Lung (tissue), 12 donors: ENCODE data around the gene LIMK2. TPM values are rescaled to one million over a fixed set of nuclear protein-coding genes. Genes with fewer than 3 reads are reported as not detected.

Source experiments
- ATAC-seq: fragments of 200-7000 bp; cut with Tn5 transposase; one replicate; pipeline ENCODE4 v1.9.1; 2020; ENCODE audit warnings: moderate number of reproducible peaks; ENCODE audit not compliant: insufficient read depth, low FRiP score
- DNase-seq, 3 donors: peaks; one replicate each; pipeline ENCODE4 v3.0.0-alpha.2; 2013 to 2017
- H3K27ac ChIP-seq, 2 donors: one replicate each; pipeline ENCODE4 v1.5.1; 2013; ENCODE audit warnings: mild to moderate bottlenecking in 2 of 2, moderate library complexity in 2 of 2, control low read depth in 1 of 2, inconsistent platforms in 1 of 2, low read depth in 1 of 2, low read length in 1 of 2
- H3K27me3 ChIP-seq, 3 donors: one replicate each; pipeline ENCODE4 v1.5.1; 2013; ENCODE audit warnings: low read length in 2 of 3; ENCODE audit not compliant: control insufficient read depth in 3 of 3, insufficient read depth in 3 of 3
- H3K36me3 ChIP-seq, 4 donors: one replicate each; pipeline ENCODE4 v1.5.1; 2013; ENCODE audit warnings: low read length in 4 of 4, mild to moderate bottlenecking in 1 of 4, moderate library complexity in 1 of 4; ENCODE audit not compliant: control insufficient read depth in 4 of 4, insufficient read depth in 4 of 4
- H3K4me1 ChIP-seq, 5 donors: one replicate each; pipeline ENCODE4 v1.5.1; 2013; ENCODE audit warnings: low read length in 5 of 5, mild to moderate bottlenecking in 2 of 5, moderate library complexity in 1 of 5; ENCODE audit not compliant: control insufficient read depth in 5 of 5, insufficient read depth in 5 of 5
- H3K4me3 ChIP-seq: one replicate; pipeline ENCODE4 v1.5.1; 2013; ENCODE audit warnings: mild to moderate bottlenecking, control low read depth, moderate library complexity
- H3K9ac ChIP-seq, 2 donors: one replicate each; pipeline ENCODE4 v1.5.1; 2013; ENCODE audit warnings: low read length in 2 of 2, control low read depth in 1 of 2; ENCODE audit not compliant: insufficient read depth in 1 of 2
- H3K9me3 ChIP-seq, 4 donors: one replicate each; pipeline ENCODE4 v1.5.1; 2013; ENCODE audit warnings: low read length in 3 of 4, mild to moderate bottlenecking in 1 of 4, moderate library complexity in 1 of 4; ENCODE audit not compliant: control insufficient read depth in 4 of 4, insufficient read depth in 3 of 4
- WGBS, 2 donors: extraction: QIAGEN DNeasy Blood & Tissue Kit; methylation state at CpG; one replicate each; pipeline ENCODE4 v1.1.7; 2013; 5-methylcytosine and 5-hydroxymethylcytosine counted together
- polyA plus RNA-seq, 2 donors: library from polyadenylated mRNA; stranded (reverse); fragments of 200-250 nt; gene quantifications; one replicate each; pipeline ENCODE4 v1.2.1, GENCODE V29; 2013
- total RNA-seq, 2 donors: library from RNA; depleted of rRNA in 1 of 2; stranded (reverse); fragments of >200 nt in 1 of 2; gene quantifications; one replicate each; pipeline ENCODE4 v1.2.1, GENCODE V29; 2014 to 2021
- TF ChIP-seq, protein P1 (sequence below): IDR thresholded peaks from 2 replicates; pipeline ENCODE4 v1.5.1; 2012; ENCODE audit warnings: mild to moderate bottlenecking; ENCODE audit errors: control extremely low read depth, extremely low read depth
- donor health status: control.
- donor health status: control.
- donor health status: Bipolar disorder and iron deficiency.
- donor health status: healthy.
- donor health status: DM: yes; HTN: yes; CAD: no.

Gene LIMK2
- total and polyA plus RNA-seq, 4 donors = 27.3 to 113 (median 81.4) TPM

DNA sequence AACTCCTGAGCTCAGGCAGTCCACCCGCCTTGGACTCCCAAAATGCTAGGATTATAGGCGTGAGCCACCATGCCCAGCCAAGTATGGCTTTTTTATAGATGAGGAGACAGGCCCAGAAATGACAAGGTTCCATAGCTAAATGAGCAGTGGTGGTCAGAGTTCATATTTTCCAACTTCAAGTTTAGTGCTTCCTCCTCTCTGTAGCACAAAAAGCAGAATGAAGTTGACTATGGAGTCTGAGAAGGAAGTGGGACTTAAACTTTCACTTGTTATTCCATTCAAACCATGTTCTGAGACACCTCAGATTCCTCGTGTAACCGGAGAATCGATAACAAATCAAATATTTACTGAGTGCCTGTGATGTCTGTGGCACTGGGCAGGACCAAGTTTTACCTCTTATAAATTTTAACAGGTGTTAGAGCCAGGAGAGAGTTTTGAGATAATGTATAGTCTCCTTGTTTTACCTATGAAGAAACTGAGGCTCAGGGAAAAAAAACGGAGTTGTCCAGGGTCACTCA, 3.0 kb downstream of the LIMK2 start:
- Histone ChIP-seq H3K27ac (peak overlapping the region in 1 of 2 donors; percentile 22), H3K4me1 (peaks cover 10 to 22% (median 15%) of the 10 kb centered on the region in 5 donors), H3K9me3 (no peaks in the 10 kb centered on the region), H3K27me3 (no peaks in the 10 kb centered on the region), H3K4me3 (no peak overlapping the region), H3K9ac (no peak overlapping the region), H3K36me3 (peaks cover 0 to 2% (median 0%) of the 10 kb centered on the region in 4 donors)
- 72 to 89% methylated on average over 6 of the region's 6 CpGs for WGBS, 2 donors
- DNase-seq (no peak), ATAC-seq (no peak)
- TF ChIP-seq, protein P1, sequence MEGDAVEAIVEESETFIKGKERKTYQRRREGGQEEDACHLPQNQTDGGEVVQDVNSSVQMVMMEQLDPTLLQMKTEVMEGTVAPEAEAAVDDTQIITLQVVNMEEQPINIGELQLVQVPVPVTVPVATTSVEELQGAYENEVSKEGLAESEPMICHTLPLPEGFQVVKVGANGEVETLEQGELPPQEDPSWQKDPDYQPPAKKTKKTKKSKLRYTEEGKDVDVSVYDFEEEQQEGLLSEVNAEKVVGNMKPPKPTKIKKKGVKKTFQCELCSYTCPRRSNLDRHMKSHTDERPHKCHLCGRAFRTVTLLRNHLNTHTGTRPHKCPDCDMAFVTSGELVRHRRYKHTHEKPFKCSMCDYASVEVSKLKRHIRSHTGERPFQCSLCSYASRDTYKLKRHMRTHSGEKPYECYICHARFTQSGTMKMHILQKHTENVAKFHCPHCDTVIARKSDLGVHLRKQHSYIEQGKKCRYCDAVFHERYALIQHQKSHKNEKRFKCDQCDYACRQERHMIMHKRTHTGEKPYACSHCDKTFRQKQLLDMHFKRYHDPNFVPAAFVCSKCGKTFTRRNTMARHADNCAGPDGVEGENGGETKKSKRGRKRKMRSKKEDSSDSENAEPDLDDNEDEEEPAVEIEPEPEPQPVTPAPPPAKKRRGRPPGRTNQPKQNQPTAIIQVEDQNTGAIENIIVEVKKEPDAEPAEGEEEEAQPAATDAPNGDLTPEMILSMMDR = no peak

DNA sequence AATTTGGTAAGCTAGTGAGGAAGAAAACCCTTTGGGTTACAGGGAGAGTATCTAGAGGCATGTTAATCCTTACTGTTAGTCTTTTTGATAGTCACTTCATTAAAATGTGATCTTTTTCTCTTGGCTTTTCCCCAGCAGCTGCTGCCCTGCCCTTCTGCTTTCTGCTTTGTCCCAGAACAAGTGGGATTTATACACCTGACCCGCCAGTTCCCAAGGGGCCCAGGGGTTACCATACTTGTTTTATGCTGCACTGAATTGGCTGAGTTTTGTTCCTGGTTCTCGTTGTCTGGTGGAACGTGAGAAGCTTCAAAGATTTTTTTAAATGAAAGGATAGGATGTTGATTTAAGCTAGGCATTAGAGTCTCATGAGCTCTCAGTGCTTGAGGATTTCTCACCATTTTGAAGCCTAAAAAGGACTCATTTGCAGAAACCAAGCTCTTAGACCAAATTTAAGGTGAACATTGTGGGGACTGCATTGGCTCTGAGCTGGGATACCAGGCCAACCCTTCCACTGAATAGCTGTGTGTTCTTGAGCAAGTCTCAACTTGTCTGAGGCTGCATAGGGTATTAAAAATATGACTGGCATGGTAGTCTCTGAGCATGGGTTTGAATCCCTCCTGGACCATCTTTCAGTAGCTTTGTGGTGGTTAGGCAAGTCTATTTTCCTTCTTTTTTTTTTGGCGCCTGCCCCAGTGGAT, 6.6 kb downstream of the LIMK2 start:
- 64 to 68% methylated on average over 4 of the region's 4 CpGs for WGBS, 2 donors
- no peaks in the 10 kb centered on the region for H3K9me3 ChIP-seq
- H3K27ac ChIP-seq = no peak overlapping the region
- ATAC-seq (no peak), DNase-seq (no peak)
- TF ChIP-seq, protein P1 = no peak
- H3K27me3 ChIP-seq = no peaks in the 10 kb centered on the region
- peaks cover 4 to 10% (median 8%) of the 10 kb centered on the region in 5 donors for H3K4me1 ChIP-seq
- peaks cover 0 to 2% (median 0%) of the 10 kb centered on the region in 4 donors for H3K36me3 ChIP-seq
- H3K4me3 ChIP-seq = no peak overlapping the region
- H3K9ac ChIP-seq = no peak overlapping the region

GRCh38 chr22:31221084-31221483, 9.0 kb downstream of the LIMK2 start:
- Histone ChIP-seq H3K27ac (no peak overlapping the region), H3K27me3 (no peaks in the 10 kb centered on the region), H3K4me3 (no peak overlapping the region), H3K9me3 (no peaks in the 10 kb centered on the region), H3K9ac (no peak overlapping the region), H3K4me1 (peaks cover 4 to 10% (median 8%) of the 10 kb centered on the region in 5 donors), H3K36me3 (peaks cover 0 to 6% (median 0%) of the 10 kb centered on the region in 4 donors)
- DNase-seq (no peak), ATAC-seq (no peak)
- TF ChIP-seq, protein P1 = no peak
- WGBS, 2 donors = 86 to 88% methylated on average over 4 of the region's 4 CpGs
